Measurements from ENCODE around the gene SUGCT. TPM values are rescaled to one million over a fixed set of nuclear protein-coding genes. Genes with fewer than 3 reads are reported as not detected.

SUGCT gene
- total and polyA plus RNA-seq, 2 of the 8 experiments (the other 6 are each of a cell fraction or from before 2014, with no cell fraction given), result 2.8 to 5.4 TPM

DNA sequence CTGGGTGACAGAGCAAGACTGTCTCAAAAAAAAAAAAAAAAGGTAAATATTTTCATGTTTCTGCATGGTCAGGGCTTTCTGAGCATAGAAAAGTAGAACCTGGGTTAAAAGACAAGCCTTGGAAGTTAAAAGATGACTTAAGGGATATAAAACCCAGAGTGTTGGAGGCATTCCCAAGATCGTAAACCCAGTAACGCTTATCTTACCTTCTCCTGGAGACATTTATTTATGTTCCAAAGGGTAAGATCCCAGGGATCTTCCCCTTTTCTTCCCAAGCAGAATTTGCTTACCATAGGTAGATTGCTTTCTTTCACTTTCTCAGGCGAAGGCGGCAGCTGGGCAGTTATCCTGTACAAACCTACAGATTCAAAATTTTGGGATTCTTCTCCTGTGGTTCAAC lies 22.2 kb downstream of the SUGCT start:
- Histone ChIP-seq H3K9me3 (ENCODE audit: insufficient read depth in 2 of 2, low read depth in 1 of 2, low read length in 1 of 2) (no peaks in the 10 kb centered on the region), H3K56ac (replicated peaks; ENCODE audit: insufficient read length, low read depth, low read length) (no peak overlapping the region), H3K4me2 (ENCODE audit: insufficient read depth in 1 of 2, low read depth in 2 of 2, low read length in 2 of 2) (no peak overlapping the region), H3K4ac (replicated peaks; ENCODE audit: insufficient read length, low read depth, low read length) (no peak overlapping the region), H3K23ac (ENCODE audit: insufficient read length) (no peak overlapping the region), H2AK5ac (ENCODE audit: low read depth, low read length) (no peak overlapping the region), H3K14ac (ENCODE audit: insufficient read length) (no peak overlapping the region), H3K36me3 (ENCODE audit: control insufficient read depth in 2 of 4, insufficient read depth in 4 of 4, low read length in 3 of 4) (no peaks in the 10 kb centered on the region), H3K79me2 (ENCODE audit: control insufficient read depth in 1 of 2, insufficient read depth in 2 of 2, low read length in 2 of 2) (no peaks in the 10 kb centered on the region), H3K4me3 (ENCODE audit: extremely low read depth in 1 of 4, insufficient read depth in 2 of 4, low read depth in 3 of 4, low read length in 4 of 4) (no peak overlapping the region), H4K8ac (ENCODE audit: extremely low read depth, insufficient read depth, low read length) (no peak overlapping the region), H2BK5ac (ENCODE audit: low read depth, low read length) (no peak overlapping the region), H4K5ac (ENCODE audit: insufficient read length, low read depth, low read length) (no peak overlapping the region), H3K27me3 (replicated peaks in 1 of 4; ENCODE audit: control insufficient read depth in 3 of 4, extremely low read depth in 1 of 4, insufficient read depth in 3 of 4, low read length in 3 of 4) (no peaks in the 10 kb centered on the region), H2BK12ac (ENCODE audit: low read depth, low read length) (no peak overlapping the region), H3K79me1 (ENCODE audit: low read depth, low read length) (no peaks in the 10 kb centered on the region), H2BK20ac (ENCODE audit: low read length) (no peak overlapping the region), H3K18ac (ENCODE audit: extremely low read depth, low read length) (no peak overlapping the region), H4K20me1 (replicated peaks in 1 of 2; ENCODE audit: control insufficient read depth in 1 of 2, insufficient read depth in 2 of 2, low read length in 2 of 2) (no peaks in the 10 kb centered on the region), H2AFZ (ENCODE audit: low read length) (no peak overlapping the region), H3K27ac (ENCODE audit: low read depth, low read length) (no peak overlapping the region), H3K9ac (replicated peaks in 1 of 4; ENCODE audit: extremely low read depth in 1 of 4, low read depth in 3 of 4, low read length in 3 of 4) (no peak overlapping the region), H2BK120ac (replicated peaks; ENCODE audit: low read depth, low read length) (no peak overlapping the region), H4K91ac (replicated peaks; ENCODE audit: insufficient read length, low read length) (no peak overlapping the region), H2BK15ac (ENCODE audit: low read length) (no peak overlapping the region), H3K23me2 (ENCODE audit: low read depth, low read length) (no peaks in the 10 kb centered on the region), H3K4me1 (replicated peaks in 1 of 4; ENCODE audit: control insufficient read depth in 3 of 4, insufficient read depth in 4 of 4, low read length in 3 of 4) (no peaks in the 10 kb centered on the region)
- TF ChIP-seq TBP (IDR thresholded peaks at IDR 0.05; ENCODE audit: low read depth, low read length), result no peak
- no peak for TF ChIP-seq RFX5 (IDR thresholded peaks at IDR 0.05; ENCODE audit: borderline replicate concordance, low read depth, low read length)
- no peak for TF ChIP-seq ZNF274 (IDR thresholded peaks at IDR 0.05; ENCODE audit: borderline replicate concordance, extremely low read depth, low read length)
- no peak for TF ChIP-seq CBX5 (IDR thresholded peaks at IDR 0.05; ENCODE audit: low read depth, low read length)
- TF ChIP-seq CREB1 (IDR thresholded peaks at IDR 0.05), result no peak
- no peak for TF ChIP-seq CBX8 (IDR thresholded peaks at IDR 0.05; ENCODE audit: borderline replicate concordance, low read depth, low read length)
- TF ChIP-seq FOSL1 (IDR thresholded peaks at IDR 0.05; ENCODE audit: insufficient read depth, low read depth, low read length), result no peak
- TF ChIP-seq TAF7 (optimal IDR thresholded peaks at IDR 0.05; ENCODE audit: borderline replicate concordance, low read depth, low read length), result no peak
- TF ChIP-seq JUN (IDR thresholded peaks at IDR 0.05; ENCODE audit: low read depth, low read length), result no peak
- no peak for TF ChIP-seq SIN3A (conservative IDR thresholded peaks at IDR 0.05 in 1 of 2, IDR thresholded peaks at IDR 0.05 in 1 of 2; ENCODE audit: low read depth in 1 of 2, low read length in 2 of 2)
- no peak for TF ChIP-seq RXRA (IDR thresholded peaks at IDR 0.05; ENCODE audit: insufficient read depth, low read depth, low read length)
- TF ChIP-seq EP300 (IDR thresholded peaks at IDR 0.05; ENCODE audit: borderline replicate concordance in 1 of 2, low read depth in 2 of 2, low read length in 2 of 2), result no peak
- no peak for TF ChIP-seq CTBP2 (IDR thresholded peaks at IDR 0.05; ENCODE audit: borderline replicate concordance, insufficient read depth, insufficient read length, low read length)
- TF ChIP-seq GTF2F1 (IDR thresholded peaks at IDR 0.05; ENCODE audit: borderline replicate concordance, low read depth, low read length), result no peak
- no peak for TF ChIP-seq CHD1 (IDR thresholded peaks at IDR 0.05; ENCODE audit: low read depth, low read length)
- DNase-seq (ENCODE audit: low read depth in 1 of 2, low spot score in 2 of 2) (no peak), FAIRE-seq (no peak)
- POLR2A ChIA-PET (ENCODE audit: partially characterized antibody), result no interaction called here
- CTCF ChIA-PET (ENCODE audit: partially characterized antibody), result no interaction called here
- WGBS, 2 experiments (ENCODE audit: extremely low coverage in 1 of 2, insufficient coverage in 1 of 2, insufficient read length in 1 of 2, insufficient replicate concordance in 2 of 2, low coverage in 1 of 2, low lambda C conversion rate in 2 of 2, missing lambda C conversion rate in 1 of 2), result 91% methylated on average over 4 of the region's 4 CpGs; no CpG with 5 or more reads in 1 of the 2 experiments
